Measurements from ENCODE around the gene NRP2.

DNA sequence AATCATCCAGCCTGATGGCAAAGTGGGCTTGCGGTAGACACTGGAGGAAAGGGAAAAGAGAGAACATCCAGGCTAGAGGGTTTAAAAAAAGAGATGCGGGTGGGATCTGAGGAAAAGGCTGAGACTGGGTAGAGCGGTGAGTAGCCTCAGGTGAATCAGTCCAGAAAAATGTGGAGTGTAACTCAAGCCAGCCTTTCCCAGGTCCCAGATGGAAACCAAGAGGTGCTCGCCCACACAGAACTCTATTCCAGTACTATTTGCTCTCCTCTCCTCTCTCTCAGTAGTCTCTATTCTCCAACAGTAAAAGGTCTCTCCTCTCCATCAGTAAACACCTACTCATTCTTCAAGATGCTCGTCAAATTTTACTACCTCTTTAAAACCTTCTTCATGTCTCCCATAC lies 38.3 kb upstream of the NRP2 start:
- TF ChIP-seq YY1 (IDR thresholded peaks at IDR 0.05; ENCODE audit: insufficient read depth, insufficient read length) (no peak), ZNF274 (IDR thresholded peaks at IDR 0.05; ENCODE audit: low read depth, low read length) (no peak), SUZ12 (IDR thresholded peaks at IDR 0.05; ENCODE audit: extremely low read depth, insufficient read depth, insufficient read length) (no peak)

Data from NT2/D1 (cell line).